PC-3 (cell line): ENCODE measurements around the gene SIN3B. TPM values are rescaled to one million over a fixed set of nuclear protein-coding genes. Genes with fewer than 3 reads are reported as not detected.
A peak's percentile ranks its signal among the peaks of the same experiment; 100 is the strongest.

ENCODE experiments used
- ATAC-seq: fragments of 200-7000 bp; cut with Tn5 transposase; 2 replicates; pipeline ENCODE4 v1.9.1; 2020; ENCODE audit warnings: mild to moderate bottlenecking, moderate library complexity
- BruUV-seq: library from RNA; stranded (reverse); fragments of 400-500 nt; replicated peaks from 2 replicates; lab custom pipeline; 2021; lab: Mats Ljungman, UMichigan
- CTCF ChIA-PET: fragments of 300-600 bp; sonication (Branson Sonifier 250); formaldehyde crosslinking; loops from one replicate; lab custom pipeline; 2022; ENCODE audit warnings: antibody characterized with exemption; lab: Charles Lee
- POLR2A ChIA-PET: fragments of 300-600 bp; sonication (Branson Sonifier 250); formaldehyde crosslinking; loops from one replicate; lab custom pipeline; 2022; ENCODE audit warnings: antibody characterized with exemption; ENCODE audit not compliant: unreplicated experiment; lab: Charles Lee
- DNase-seq: peaks from one replicate; pipeline ENCODE4 v3.0.0-alpha.2; 2015
- H2AFZ ChIP-seq: fragments of 300-600 bp; sonication (generic); 2 replicates; pipeline ENCODE4 v1.6.0; 2016; ENCODE audit warnings: antibody characterized with exemption, low read length
- H3F3A ChIP-seq: fragments of 300-600 bp; sonication (generic); one replicate; pipeline ENCODE4 v1.6.0; 2017; ENCODE audit warnings: antibody characterized with exemption, low read length, control low read depth, mild to moderate bottlenecking; ENCODE audit not compliant: unreplicated experiment
- H3K27ac ChIP-seq: fragments of 300-600 bp; sonication (generic); 2 replicates; pipeline ENCODE4 v1.5.1; 2016; ENCODE audit warnings: mild to moderate bottlenecking, low read length
- H3K27me3 ChIP-seq: fragments of 300-600 bp; sonication (generic); 2 replicates; pipeline ENCODE4 v1.6.1; 2016; ENCODE audit warnings: low read length, mixed read lengths
- H3K36me3 ChIP-seq: fragments of 300-600 bp; sonication (generic); 2 replicates; pipeline ENCODE4 v1.6.1; 2016; ENCODE audit warnings: low read depth, mixed run types, low read length, mixed read lengths
- H3K4me1 ChIP-seq: fragments of 300-600 bp; sonication (generic); 2 replicates; pipeline ENCODE4 v1.5.1; 2016; ENCODE audit warnings: low read length; ENCODE audit not compliant: insufficient read depth
- H3K4me2 ChIP-seq: fragments of 300-600 bp; sonication (generic); 2 replicates; pipeline ENCODE4 v1.6.0; 2016; ENCODE audit warnings: low read length
- H3K4me3 ChIP-seq: fragments of 300-600 bp; sonication (generic); 2 replicates; pipeline ENCODE4 v1.5.1; 2016; ENCODE audit warnings: mild to moderate bottlenecking, low read length, mixed read lengths
- H3K79me2 ChIP-seq: fragments of 300-600 bp; sonication (generic); 2 replicates; pipeline ENCODE4 v1.6.1; 2017; ENCODE audit warnings: low read length, mixed read lengths
- H3K9ac ChIP-seq: fragments of 300-600 bp; sonication (generic); 2 replicates; pipeline ENCODE4 v1.6.0; 2016; ENCODE audit warnings: mild to moderate bottlenecking, low read length
- H3K9me2 ChIP-seq: fragments of 300-600 bp; sonication (generic); replicated peaks from 2 replicates; pipeline ENCODE4 v1.6.1; 2016; ENCODE audit warnings: mixed run types, low read length, mixed read lengths
- H3K9me3 ChIP-seq: fragments of 300-600 bp; sonication (generic); 2 replicates; pipeline ENCODE4 v1.6.1; 2016; ENCODE audit warnings: low read length, mixed read lengths
- H4K20me1 ChIP-seq: fragments of 300-600 bp; sonication (generic); 2 replicates; pipeline ENCODE4 v1.6.1; 2016; ENCODE audit warnings: low read length, mixed read lengths
- EZH2 ChIP-seq: fragments of 300-600 bp; sonication (generic); IDR thresholded peaks from one replicate; pipeline ENCODE4 v1.6.1; 2017; ENCODE audit warnings: antibody characterized with exemption, mild to moderate bottlenecking, low read length; ENCODE audit not compliant: unreplicated experiment
- EZH2phosphoT487 ChIP-seq: fragments of 300-600 bp; sonication (generic); IDR thresholded peaks from 2 replicates; pipeline ENCODE4 v1.6.1; 2018; ENCODE audit warnings: mild to moderate bottlenecking, antibody characterized with exemption, low read length, borderline replicate concordance
- intact Hi-C: fragments of 100-400 bp; cut with micrococcal nuclease; formaldehyde crosslinking; loops from 2 replicates; pipeline ENCODE4 v1.9.0; 2023
- total RNA-seq: library from RNA; depleted of rRNA; stranded (reverse); fragments of >200 nt; gene quantifications from 2 replicates; pipeline ENCODE4 v1.2.3, GENCODE V29; 2014
- TF ChIP-seq, protein P1 (sequence below): fragments of 300-600 bp; sonication (generic); conservative IDR thresholded peaks from 2 replicates; pipeline ENCODE4 v1.5.1; 2017; ENCODE audit warnings: antibody characterized with exemption, low read depth, mild to moderate bottlenecking, low read length

SIN3B gene
- total RNA-seq, 1 experiment from 2014 or later, result 46.4 TPM

- TF ChIP-seq EZH2phosphoT487, result no peak
- TF ChIP-seq EZH2, result no peak
- TF ChIP-seq, protein P1, sequence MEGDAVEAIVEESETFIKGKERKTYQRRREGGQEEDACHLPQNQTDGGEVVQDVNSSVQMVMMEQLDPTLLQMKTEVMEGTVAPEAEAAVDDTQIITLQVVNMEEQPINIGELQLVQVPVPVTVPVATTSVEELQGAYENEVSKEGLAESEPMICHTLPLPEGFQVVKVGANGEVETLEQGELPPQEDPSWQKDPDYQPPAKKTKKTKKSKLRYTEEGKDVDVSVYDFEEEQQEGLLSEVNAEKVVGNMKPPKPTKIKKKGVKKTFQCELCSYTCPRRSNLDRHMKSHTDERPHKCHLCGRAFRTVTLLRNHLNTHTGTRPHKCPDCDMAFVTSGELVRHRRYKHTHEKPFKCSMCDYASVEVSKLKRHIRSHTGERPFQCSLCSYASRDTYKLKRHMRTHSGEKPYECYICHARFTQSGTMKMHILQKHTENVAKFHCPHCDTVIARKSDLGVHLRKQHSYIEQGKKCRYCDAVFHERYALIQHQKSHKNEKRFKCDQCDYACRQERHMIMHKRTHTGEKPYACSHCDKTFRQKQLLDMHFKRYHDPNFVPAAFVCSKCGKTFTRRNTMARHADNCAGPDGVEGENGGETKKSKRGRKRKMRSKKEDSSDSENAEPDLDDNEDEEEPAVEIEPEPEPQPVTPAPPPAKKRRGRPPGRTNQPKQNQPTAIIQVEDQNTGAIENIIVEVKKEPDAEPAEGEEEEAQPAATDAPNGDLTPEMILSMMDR, result no peak
- CTCF ChIA-PET, result no interaction called here
- no peak for DNase-seq
- H3K4me3 ChIP-seq, result no peak overlapping the region
- H3K4me1 ChIP-seq, result no peaks in the 10 kb centered on the region; the same call in 1 of the 2 replicates
- no peak overlapping the region for H2AFZ ChIP-seq
- no peaks in the 10 kb centered on the region for H3F3A ChIP-seq
- H4K20me1 ChIP-seq, result no peaks in the 10 kb centered on the region
- no peak for ATAC-seq
- H3K9ac ChIP-seq, result no peak overlapping the region
- H3K27me3 ChIP-seq, result no peaks in the 10 kb centered on the region
- H3K27ac ChIP-seq, result no peak overlapping the region
- H3K36me3 ChIP-seq, result no peaks in the 10 kb centered on the region
- no peaks in the 10 kb centered on the region for H3K9me3 ChIP-seq
- intact Hi-C loops, result no loop called here
- no peak overlapping the region for H3K4me2 ChIP-seq
- BruUV-seq, result no TSS peak
- H3K9me2 ChIP-seq, result no peaks in the 10 kb centered on the region
- H3K79me2 ChIP-seq, result no peaks in the 10 kb centered on the region
- POLR2A ChIA-PET, result no interaction called here
Observed at GRCh38 chr19:16799740-16800139, 29.5 kb upstream of the SIN3B start.

GRCh38 chr19:16801600-16802013, 27.6 kb upstream of the SIN3B start:
- ChIA-PET CTCF (no interaction called here), POLR2A (interaction anchor here (0.6 kb wide), 1 partner anchor 239 kb away, joined by 31 read pairs; no protein-coding TSS in a partner anchor)
- H3K9ac ChIP-seq, result no peak overlapping the region
- H3K4me3 ChIP-seq, result no peak overlapping the region
- no peak overlapping the region for H3K4me2 ChIP-seq
- H2AFZ ChIP-seq, result peak overlapping the region; percentile 36; the same call in 1 of the 2 replicates
- no TSS peak for BruUV-seq
- ATAC-seq (peak; percentile 56), DNase-seq (peak; percentile 61)
- intact Hi-C loops, result no loop called here
- no peak overlapping the region for H3K27ac ChIP-seq
- H3K4me1 ChIP-seq, result no peaks in the 10 kb centered on the region; the same call in 1 of the 2 replicates
- H3F3A ChIP-seq, result no peaks in the 10 kb centered on the region
- no peaks in the 10 kb centered on the region for H3K79me2 ChIP-seq
- H3K9me2 ChIP-seq, result no peaks in the 10 kb centered on the region
- no peaks in the 10 kb centered on the region for H3K36me3 ChIP-seq
- no peaks in the 10 kb centered on the region for H4K20me1 ChIP-seq
- no peaks in the 10 kb centered on the region for H3K9me3 ChIP-seq
- no peaks in the 10 kb centered on the region for H3K27me3 ChIP-seq
- TF ChIP-seq EZH2phosphoT487, result no peak
- TF ChIP-seq, protein P1, result peak; percentile 35; the same call in 1 of the 2 replicates
- no peak for TF ChIP-seq EZH2

DNA sequence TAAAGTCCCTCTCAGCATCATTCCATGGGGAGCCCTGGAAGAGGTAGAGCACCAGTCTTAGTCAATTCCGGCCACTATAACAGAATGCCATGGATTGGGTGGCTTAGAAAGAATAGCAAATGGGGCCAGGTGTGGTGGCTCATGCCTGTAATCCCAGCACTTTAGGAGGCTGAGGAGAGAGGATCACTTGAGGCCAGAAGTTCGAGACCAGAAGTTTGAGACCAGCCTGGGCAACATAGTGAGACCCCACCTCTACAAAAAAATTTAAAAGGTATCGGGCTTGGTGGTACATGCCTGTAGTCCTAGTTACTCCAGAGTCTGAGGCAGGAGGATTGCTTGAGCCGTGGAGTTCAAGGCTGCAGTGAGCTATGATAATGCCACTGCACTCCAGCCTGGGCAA, 25.0 kb upstream of the SIN3B start:
- TF ChIP-seq EZH2phosphoT487 (no peak), EZH2 (no peak)
- TF ChIP-seq, protein P1, result no peak
- no peaks in the 10 kb centered on the region for H4K20me1 ChIP-seq
- H3K9me2 ChIP-seq, result no peaks in the 10 kb centered on the region
- no peaks in the 10 kb centered on the region for H3K27me3 ChIP-seq
- ATAC-seq, result no peak
- no peak overlapping the region for H3K27ac ChIP-seq
- no peak overlapping the region for H3K9ac ChIP-seq
- no peaks in the 10 kb centered on the region; the same call in 1 of the 2 replicates for H3K4me1 ChIP-seq
- intact Hi-C loops, result no loop called here
- no peaks in the 10 kb centered on the region for H3K79me2 ChIP-seq
- H3K4me3 ChIP-seq, result no peak overlapping the region
- H3K4me2 ChIP-seq, result no peak overlapping the region
- H3F3A ChIP-seq, result no peaks in the 10 kb centered on the region
- H3K9me3 ChIP-seq, result no peaks in the 10 kb centered on the region
- ChIA-PET POLR2A (no interaction called here), CTCF (no interaction called here)
- H2AFZ ChIP-seq, result no peak overlapping the region
- no peaks in the 10 kb centered on the region for H3K36me3 ChIP-seq
- no peak for DNase-seq
- no TSS peak for BruUV-seq
